SK-N-SH (cell line): Measurements from ENCODE around the gene GMCL1. TPM values are rescaled to one million over a fixed set of nuclear protein-coding genes. Genes with fewer than 3 reads are reported as not detected.

ENCODE experiments used
- CTCF ChIA-PET: fragments of 300-600, 350-600 bp; formaldehyde crosslinking; extraction: SDS; loops from one replicate; lab custom pipeline; 2021; lab: Yijun Ruan, JAX
- POLR2A ChIA-PET: fragments of 350-600 bp; sonication (Branson Sonifier 250); formaldehyde crosslinking; extraction: SDS; loops from one replicate; lab custom pipeline; 2020; ENCODE audit warnings: antibody characterized with exemption, inconsistent platforms; lab: Yijun Ruan, JAX
- DNase-seq: peaks from one replicate; pipeline ENCODE4 v3.0.0; 2012
- H2AFZ ChIP-seq: fragments of 200-600 bp; sonication (generic); 2 replicates; pipeline ENCODE4 v1.8.1; 2016; ENCODE audit warnings: antibody characterized with exemption, mild to moderate bottlenecking, low read depth
- H3F3A ChIP-seq: fragments of 200-600 bp; sonication (generic); replicated peaks from 2 replicates; pipeline ENCODE3; 2016; ENCODE audit warnings: antibody characterized with exemption, mild to moderate bottlenecking; ENCODE audit not compliant: insufficient read depth
- H3K27ac ChIP-seq, 2 experiments: fragments of 200-500 bp in 1 of 2; fragments of 200-600 bp in 1 of 2; sonication (Bioruptor generic) in 1 of 2; sonication (generic), shearing (Covaris generic) in 1 of 2; 2 replicates each; pipeline versions ENCODE4 v1.5.1 to v1.6.1; 2014 to 2016; ENCODE audit warnings: low read depth in 2 of 2, inconsistent platforms in 1 of 2, low read length in 1 of 2, mild to moderate bottlenecking in 1 of 2, mixed read lengths in 1 of 2
- H3K27me3 ChIP-seq: fragments of 200-600 bp; sonication (generic), shearing (Covaris generic); 2 replicates; pipeline ENCODE4 v1.6.1; 2016; ENCODE audit warnings: mixed run types; ENCODE audit not compliant: insufficient read depth
- H3K36me3 ChIP-seq, 2 experiments: fragments of 200-500 bp in 1 of 2; fragments of 200-600 bp in 1 of 2; sonication (Bioruptor generic) in 1 of 2; sonication (generic) in 1 of 2; replicated peaks in 1 of 2; 2 replicates each; pipeline versions ENCODE3 to v1.5.1; 2014 to 2016; ENCODE audit warnings: low read length in 1 of 2, mild to moderate bottlenecking in 1 of 2; ENCODE audit not compliant: insufficient read depth in 2 of 2, control insufficient read depth in 1 of 2
- H3K4me1 ChIP-seq, 2 experiments: fragments of 200-500 bp in 1 of 2; fragments of 200-600 bp in 1 of 2; sonication (Bioruptor generic) in 1 of 2; sonication (generic), shearing (Covaris generic) in 1 of 2; 2 replicates each; pipeline versions ENCODE4 v1.5.1 to v1.6.1; 2014 to 2016; ENCODE audit warnings: low read depth in 1 of 2, low read length in 1 of 2, mixed run types in 1 of 2; ENCODE audit not compliant: insufficient read depth in 2 of 2, control insufficient read depth in 1 of 2
- H3K4me2 ChIP-seq: fragments of 200-600 bp; sonication (generic), shearing (Covaris generic); 2 replicates; pipeline ENCODE4 v1.6.1; 2017; ENCODE audit warnings: mixed run types
- H3K4me3 ChIP-seq, 2 experiments: fragments of 200-500 bp in 1 of 2; fragments of 200-600 bp in 1 of 2; sonication (Bioruptor generic) in 1 of 2; sonication (generic), shearing (Covaris generic) in 1 of 2; 2 replicates each; pipeline versions ENCODE4 v1.5.1 to v1.8.1; 2014 to 2016; ENCODE audit warnings: low read depth in 2 of 2, inconsistent platforms in 1 of 2, low read length in 1 of 2, mild to moderate bottlenecking in 1 of 2, mixed read lengths in 1 of 2, moderate library complexity in 1 of 2
- H3K79me2 ChIP-seq: fragments of 200-600 bp; sonication (generic); 2 replicates; pipeline ENCODE4 v1.8.1; 2017; ENCODE audit warnings: mild to moderate bottlenecking; ENCODE audit not compliant: insufficient read depth
- H3K9ac ChIP-seq: fragments of 200-600 bp; sonication (generic); 2 replicates; pipeline ENCODE4 v1.6.1; 2017; ENCODE audit warnings: mixed run types
- H3K9me2 ChIP-seq: fragments of 200-600 bp; sonication (generic); 2 replicates; pipeline ENCODE4 v1.6.1; 2017; ENCODE audit warnings: mixed run types
- H3K9me3 ChIP-seq: fragments of 200-600 bp; sonication (generic); 2 replicates; pipeline ENCODE4 v1.6.1; 2017; ENCODE audit warnings: mixed run types, mild to moderate bottlenecking, moderate library complexity
- H4K20me1 ChIP-seq: fragments of 200-600 bp; sonication (generic); 2 replicates; pipeline ENCODE4 v1.6.1; 2017; ENCODE audit warnings: mild to moderate bottlenecking, mixed run types; ENCODE audit not compliant: insufficient read depth
- CHD2 ChIP-seq: fragments of 150-350 bp; IDR thresholded peaks from 2 replicates; pipeline ENCODE4 v1.6.1; 2018; ENCODE audit warnings: low read length; ENCODE audit not compliant: partially characterized antibody
- ELF1 ChIP-seq: IDR thresholded peaks from 2 replicates; pipeline ENCODE4 v1.4.0; 2012
- EP300 ChIP-seq, 2 experiments: IDR thresholded peaks; 2 replicates each; pipeline versions ENCODE4 v1.4.0 to v1.6.1; 2012; ENCODE audit warnings: borderline replicate concordance in 1 of 2, low read depth in 1 of 2, low read length in 1 of 2
- EZH2phosphoT487 ChIP-seq: fragments of 200-600 bp; sonication (generic); IDR thresholded peaks from 2 replicates; pipeline ENCODE4 v1.6.1; 2017; ENCODE audit warnings: low read depth, mixed run types, mild to moderate bottlenecking, antibody characterized with exemption, moderate library complexity, borderline replicate concordance
- FOSL2 ChIP-seq: IDR thresholded peaks from 2 replicates; pipeline ENCODE4 v1.4.0; 2012; ENCODE audit warnings: low read depth, mild to moderate bottlenecking, moderate library complexity, borderline replicate concordance
- GABPA ChIP-seq: IDR thresholded peaks from 2 replicates; pipeline ENCODE4 v1.4.0; 2012; ENCODE audit warnings: low read depth, mild to moderate bottlenecking
- GATA2 ChIP-seq: sonication (generic); formaldehyde crosslinking; IDR thresholded peaks from 2 replicates; pipeline ENCODE4 v1.5.0; 2020; ENCODE audit warnings: mild to moderate bottlenecking, missing genetic modification reagents
- JUND ChIP-seq: IDR thresholded peaks from 2 replicates; pipeline ENCODE4 v1.4.0; 2012
- MEF2A ChIP-seq: IDR thresholded peaks from 2 replicates; pipeline ENCODE4 v1.4.0; 2012; ENCODE audit warnings: low read depth, borderline replicate concordance
- NFIC ChIP-seq: IDR thresholded peaks from 2 replicates; pipeline ENCODE4 v1.4.0; 2012; ENCODE audit warnings: borderline replicate concordance
- NRF1 ChIP-seq: IDR thresholded peaks from 2 replicates; pipeline ENCODE4 v1.6.1; 2012; ENCODE audit warnings: low read depth, mild to moderate bottlenecking, low read length
- POLR2AphosphoS5 ChIP-seq: IDR thresholded peaks from 2 replicates; pipeline ENCODE4 v1.6.1; 2012; ENCODE audit warnings: low read depth, low read length
- SIN3A ChIP-seq: IDR thresholded peaks from 2 replicates; pipeline ENCODE4 v1.6.1; 2012; ENCODE audit warnings: low read depth, mild to moderate bottlenecking, low read length, moderate library complexity, borderline replicate concordance
- SMC3 ChIP-seq: IDR thresholded peaks from 2 replicates; pipeline ENCODE4 v1.6.1; 2012; ENCODE audit warnings: low read depth, low read length, improper control_type of control experiment
- TCF12 ChIP-seq: IDR thresholded peaks from 2 replicates; pipeline ENCODE4 v1.4.0; 2012
- TEAD4 ChIP-seq: IDR thresholded peaks from 2 replicates; pipeline ENCODE4 v1.4.0; 2012; ENCODE audit warnings: mild to moderate bottlenecking, borderline replicate concordance; ENCODE audit not compliant: insufficient read depth
- YY1 ChIP-seq: IDR thresholded peaks from 2 replicates; pipeline ENCODE4 v1.4.0; 2012; ENCODE audit warnings: low read depth, mild to moderate bottlenecking
- WGBS: methylation state at CpG from one replicate; pipeline ENCODE4 v1.1.6; 2017; ENCODE audit warnings: low lambda C conversion rate; 5-methylcytosine and 5-hydroxymethylcytosine counted together
- polyA plus RNA-seq, 3 experiments: library from polyadenylated mRNA; depleted of rRNA; stranded (reverse); fragments of >200 nt; gene quantifications; 2 replicates each; pipeline ENCODE4 v1.2.3, GENCODE V29; 2012
- TF ChIP-seq, protein P1 (sequence below): fragments of 200-600 bp; sonication (generic); IDR thresholded peaks from 2 replicates; pipeline ENCODE4 v1.6.1; 2017; ENCODE audit warnings: antibody characterized with exemption, mild to moderate bottlenecking, moderate library complexity
- TF ChIP-seq, protein P2 (sequence below): IDR thresholded peaks from 2 replicates; pipeline ENCODE4; 2012
- TF ChIP-seq, protein P3 (sequence below): fragments of 150-350 bp; IDR thresholded peaks from 2 replicates; pipeline ENCODE4 v1.6.1; 2017; ENCODE audit warnings: antibody characterized with exemption, low read length, low read depth, borderline replicate concordance
- TF ChIP-seq, protein P4 (sequence below): IDR thresholded peaks from 2 replicates; pipeline ENCODE4 v1.6.1; 2012; ENCODE audit warnings: mild to moderate bottlenecking, low read depth, low read length, moderate library complexity
- TF ChIP-seq, protein P5 (sequence below): IDR thresholded peaks from 2 replicates; pipeline ENCODE4 v1.4.0; 2012; ENCODE audit warnings: low read depth, borderline replicate concordance
- TF ChIP-seq, protein P6 (sequence below): IDR thresholded peaks from 2 replicates; pipeline ENCODE4 v1.4.0; 2012; ENCODE audit warnings: low read depth

GMCL1 gene
- polyA plus RNA-seq, 1 of the 3 experiments (the other 2 are of a cell fraction) = 6.2 TPM

DNA sequence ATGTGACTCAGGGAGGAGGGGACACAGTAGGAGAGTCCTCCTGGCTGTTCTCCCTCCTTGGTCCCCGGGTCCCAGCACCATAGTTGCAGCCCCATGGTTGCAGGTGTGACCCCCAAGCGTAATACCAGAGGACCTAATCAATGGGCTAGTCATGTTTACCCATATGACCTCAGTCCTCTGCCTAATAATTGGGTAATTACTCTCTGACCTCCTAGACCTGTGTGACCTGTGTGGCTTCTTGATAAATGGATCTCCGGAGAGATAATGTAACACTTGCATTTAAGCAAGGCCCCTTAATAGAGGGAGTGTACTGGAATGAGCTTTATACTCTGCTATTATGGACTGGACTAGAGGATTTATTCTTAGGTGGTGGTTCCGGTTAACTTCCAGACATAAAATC is 32.2 kb upstream of the GMCL1 start (continued):
- TF ChIP-seq, protein P1, sequence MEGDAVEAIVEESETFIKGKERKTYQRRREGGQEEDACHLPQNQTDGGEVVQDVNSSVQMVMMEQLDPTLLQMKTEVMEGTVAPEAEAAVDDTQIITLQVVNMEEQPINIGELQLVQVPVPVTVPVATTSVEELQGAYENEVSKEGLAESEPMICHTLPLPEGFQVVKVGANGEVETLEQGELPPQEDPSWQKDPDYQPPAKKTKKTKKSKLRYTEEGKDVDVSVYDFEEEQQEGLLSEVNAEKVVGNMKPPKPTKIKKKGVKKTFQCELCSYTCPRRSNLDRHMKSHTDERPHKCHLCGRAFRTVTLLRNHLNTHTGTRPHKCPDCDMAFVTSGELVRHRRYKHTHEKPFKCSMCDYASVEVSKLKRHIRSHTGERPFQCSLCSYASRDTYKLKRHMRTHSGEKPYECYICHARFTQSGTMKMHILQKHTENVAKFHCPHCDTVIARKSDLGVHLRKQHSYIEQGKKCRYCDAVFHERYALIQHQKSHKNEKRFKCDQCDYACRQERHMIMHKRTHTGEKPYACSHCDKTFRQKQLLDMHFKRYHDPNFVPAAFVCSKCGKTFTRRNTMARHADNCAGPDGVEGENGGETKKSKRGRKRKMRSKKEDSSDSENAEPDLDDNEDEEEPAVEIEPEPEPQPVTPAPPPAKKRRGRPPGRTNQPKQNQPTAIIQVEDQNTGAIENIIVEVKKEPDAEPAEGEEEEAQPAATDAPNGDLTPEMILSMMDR = no peak
- TF ChIP-seq TEAD4 = no peak
- no peak for TF ChIP-seq EZH2phosphoT487
- TF ChIP-seq SMC3 = no peak
- TF ChIP-seq GATA2 (CRISPR knock-in tag) = no peak
- TF ChIP-seq EP300 (IDR thresholded peaks at IDR 0.05; ENCODE audit: borderline replicate concordance in 1 of 2, low read depth in 1 of 2, low read length in 1 of 2) = no peak
- TF ChIP-seq CHD2 = no peak

DNA sequence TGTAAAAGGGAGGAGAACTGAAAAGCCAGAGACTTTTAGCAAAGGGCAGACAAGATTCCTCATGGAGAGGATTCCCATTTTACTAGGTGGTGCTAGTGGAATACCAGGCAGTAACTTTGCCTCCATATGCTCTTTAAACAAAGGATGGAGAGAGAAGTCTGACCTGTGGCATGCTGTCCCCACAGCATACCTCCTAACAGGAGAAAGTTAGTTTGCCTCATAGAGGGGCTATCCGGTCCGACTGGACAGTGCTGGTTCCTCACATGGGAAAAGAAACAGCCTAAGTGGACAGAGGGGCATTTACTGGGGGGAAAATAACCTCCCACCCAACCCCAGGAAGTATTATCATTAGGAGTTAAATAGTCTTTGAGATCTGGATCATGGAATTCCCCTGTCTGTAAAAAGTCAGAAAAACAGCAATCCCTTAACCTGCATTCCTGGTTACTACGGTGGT is 31.6 kb upstream of the GMCL1 start:
- H3K9me2 ChIP-seq = no peaks in the 10 kb centered on the region
- TF ChIP-seq, protein P2, sequence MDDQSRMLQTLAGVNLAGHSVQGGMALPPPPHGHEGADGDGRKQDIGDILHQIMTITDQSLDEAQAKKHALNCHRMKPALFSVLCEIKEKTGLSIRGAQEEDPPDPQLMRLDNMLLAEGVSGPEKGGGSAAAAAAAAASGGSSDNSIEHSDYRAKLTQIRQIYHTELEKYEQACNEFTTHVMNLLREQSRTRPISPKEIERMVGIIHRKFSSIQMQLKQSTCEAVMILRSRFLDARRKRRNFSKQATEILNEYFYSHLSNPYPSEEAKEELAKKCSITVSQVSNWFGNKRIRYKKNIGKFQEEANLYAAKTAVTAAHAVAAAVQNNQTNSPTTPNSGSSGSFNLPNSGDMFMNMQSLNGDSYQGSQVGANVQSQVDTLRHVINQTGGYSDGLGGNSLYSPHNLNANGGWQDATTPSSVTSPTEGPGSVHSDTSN = no peak
- TF ChIP-seq FOSL2 (no peak), SIN3A (no peak), NRF1 (no peak), YY1 (no peak), GABPA (no peak), MEF2A (no peak), TEAD4 (no peak), JUND (no peak), TCF12 (no peak), ELF1 (no peak), EZH2phosphoT487 (no peak), NFIC (no peak), EP300 (IDR thresholded peaks at IDR 0.05; ENCODE audit: borderline replicate concordance in 1 of 2, low read depth in 1 of 2, low read length in 1 of 2) (no peak), POLR2AphosphoS5 (no peak)
- TF ChIP-seq, protein P3, sequence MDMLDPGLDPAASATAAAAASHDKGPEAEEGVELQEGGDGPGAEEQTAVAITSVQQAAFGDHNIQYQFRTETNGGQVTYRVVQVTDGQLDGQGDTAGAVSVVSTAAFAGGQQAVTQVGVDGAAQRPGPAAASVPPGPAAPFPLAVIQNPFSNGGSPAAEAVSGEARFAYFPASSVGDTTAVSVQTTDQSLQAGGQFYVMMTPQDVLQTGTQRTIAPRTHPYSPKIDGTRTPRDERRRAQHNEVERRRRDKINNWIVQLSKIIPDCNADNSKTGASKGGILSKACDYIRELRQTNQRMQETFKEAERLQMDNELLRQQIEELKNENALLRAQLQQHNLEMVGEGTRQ = no peak
- TF ChIP-seq, protein P4, sequence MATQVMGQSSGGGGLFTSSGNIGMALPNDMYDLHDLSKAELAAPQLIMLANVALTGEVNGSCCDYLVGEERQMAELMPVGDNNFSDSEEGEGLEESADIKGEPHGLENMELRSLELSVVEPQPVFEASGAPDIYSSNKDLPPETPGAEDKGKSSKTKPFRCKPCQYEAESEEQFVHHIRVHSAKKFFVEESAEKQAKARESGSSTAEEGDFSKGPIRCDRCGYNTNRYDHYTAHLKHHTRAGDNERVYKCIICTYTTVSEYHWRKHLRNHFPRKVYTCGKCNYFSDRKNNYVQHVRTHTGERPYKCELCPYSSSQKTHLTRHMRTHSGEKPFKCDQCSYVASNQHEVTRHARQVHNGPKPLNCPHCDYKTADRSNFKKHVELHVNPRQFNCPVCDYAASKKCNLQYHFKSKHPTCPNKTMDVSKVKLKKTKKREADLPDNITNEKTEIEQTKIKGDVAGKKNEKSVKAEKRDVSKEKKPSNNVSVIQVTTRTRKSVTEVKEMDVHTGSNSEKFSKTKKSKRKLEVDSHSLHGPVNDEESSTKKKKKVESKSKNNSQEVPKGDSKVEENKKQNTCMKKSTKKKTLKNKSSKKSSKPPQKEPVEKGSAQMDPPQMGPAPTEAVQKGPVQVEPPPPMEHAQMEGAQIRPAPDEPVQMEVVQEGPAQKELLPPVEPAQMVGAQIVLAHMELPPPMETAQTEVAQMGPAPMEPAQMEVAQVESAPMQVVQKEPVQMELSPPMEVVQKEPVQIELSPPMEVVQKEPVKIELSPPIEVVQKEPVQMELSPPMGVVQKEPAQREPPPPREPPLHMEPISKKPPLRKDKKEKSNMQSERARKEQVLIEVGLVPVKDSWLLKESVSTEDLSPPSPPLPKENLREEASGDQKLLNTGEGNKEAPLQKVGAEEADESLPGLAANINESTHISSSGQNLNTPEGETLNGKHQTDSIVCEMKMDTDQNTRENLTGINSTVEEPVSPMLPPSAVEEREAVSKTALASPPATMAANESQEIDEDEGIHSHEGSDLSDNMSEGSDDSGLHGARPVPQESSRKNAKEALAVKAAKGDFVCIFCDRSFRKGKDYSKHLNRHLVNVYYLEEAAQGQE = no peak
- TF ChIP-seq, protein P5, sequence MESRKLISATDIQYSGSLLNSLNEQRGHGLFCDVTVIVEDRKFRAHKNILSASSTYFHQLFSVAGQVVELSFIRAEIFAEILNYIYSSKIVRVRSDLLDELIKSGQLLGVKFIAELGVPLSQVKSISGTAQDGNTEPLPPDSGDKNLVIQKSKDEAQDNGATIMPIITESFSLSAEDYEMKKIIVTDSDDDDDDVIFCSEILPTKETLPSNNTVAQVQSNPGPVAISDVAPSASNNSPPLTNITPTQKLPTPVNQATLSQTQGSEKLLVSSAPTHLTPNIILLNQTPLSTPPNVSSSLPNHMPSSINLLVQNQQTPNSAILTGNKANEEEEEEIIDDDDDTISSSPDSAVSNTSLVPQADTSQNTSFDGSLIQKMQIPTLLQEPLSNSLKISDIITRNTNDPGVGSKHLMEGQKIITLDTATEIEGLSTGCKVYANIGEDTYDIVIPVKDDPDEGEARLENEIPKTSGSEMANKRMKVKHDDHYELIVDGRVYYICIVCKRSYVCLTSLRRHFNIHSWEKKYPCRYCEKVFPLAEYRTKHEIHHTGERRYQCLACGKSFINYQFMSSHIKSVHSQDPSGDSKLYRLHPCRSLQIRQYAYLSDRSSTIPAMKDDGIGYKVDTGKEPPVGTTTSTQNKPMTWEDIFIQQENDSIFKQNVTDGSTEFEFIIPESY = no peak
- TF ChIP-seq, protein P6, sequence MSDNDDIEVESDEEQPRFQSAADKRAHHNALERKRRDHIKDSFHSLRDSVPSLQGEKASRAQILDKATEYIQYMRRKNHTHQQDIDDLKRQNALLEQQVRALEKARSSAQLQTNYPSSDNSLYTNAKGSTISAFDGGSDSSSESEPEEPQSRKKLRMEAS = no peak

More for the DNA sequence above, 31.6 kb upstream of the GMCL1 start:
- Histone ChIP-seq H3K9me3 (no peaks in the 10 kb centered on the region), H4K20me1 (no peaks in the 10 kb centered on the region), H3K36me3 (peaks cover 0 to 6% of the 10 kb centered on the region in 2 experiments), H2AFZ (0 out of 2 replicates have a peak overlapping the region, but pooled peaks have one; percentile 49), H3F3A (peaks cover 4% of the 10 kb centered on the region), H3K4me3 (peak overlapping the region in 1 of 2 experiments; percentile 30; a peak in 1 of 4 replicates), H3K4me2 (peak overlapping the region; percentile 69), H3K9ac (peak overlapping the region; percentile 54; the same call in 1 of the 2 replicates), H3K4me1 (peaks cover 14 to 17% of the 10 kb centered on the region in 2 experiments; a peak in 3 of 4 replicates), H3K79me2 (no peaks in the 10 kb centered on the region), H3K27me3 (no peaks in the 10 kb centered on the region), H3K27ac (peak overlapping the region; percentile 65 to 66)
- no peak for DNase-seq
- WGBS = 62% methylated on average over 3 of the region's 3 CpGs
- ChIA-PET CTCF (no interaction called here), POLR2A (no interaction called here)
